Activated CD8-positive, alpha-beta memory T cell treated with anti-CD3 and anti-CD28 coated beads for 4 hours (primary cell): ENCODE data around the gene UBR4.
"Not testable (repeated sequence)": the region's sequence is repeated elsewhere in the genome, so short reads cannot be mapped to it uniquely, and the experiment has no call there.

ENCODE experiments used
- DNase-seq, 2 donors: peaks; one replicate each; pipeline ENCODE4 v3.0.0-alpha.2; 2020; ENCODE audit warnings: low read depth in 2 of 2

The UBR4 gene

GRCh38 chr1:19191811-19192210 lies 18.3 kb downstream of the UBR4 start:
- no peak for DNase-seq

GRCh38 chr1:19190468-19190867 lies 19.6 kb downstream of the UBR4 start:
- DNase-seq, result no peak

- no peak for DNase-seq
Observed at GRCh38 chr1:19189270-19189669, 20.8 kb downstream of the UBR4 start.

- DNase-seq, result no peak
Observed at GRCh38 chr1:19187852-19188251, 22.2 kb downstream of the UBR4 start.

- no peak for DNase-seq
Observed at GRCh38 chr1:19186001-19186400, 24.1 kb downstream of the UBR4 start.

- no peak for DNase-seq
Observed at GRCh38 chr1:19182223-19182622, 27.8 kb downstream of the UBR4 start.

GRCh38 chr1:19180265-19180657 lies 29.8 kb downstream of the UBR4 start:
- DNase-seq, result not testable (repeated sequence)

GRCh38 chr1:19179597-19180264 lies 30.3 kb downstream of the UBR4 start:
- peak in 1 of 2 donors; percentile 4 for DNase-seq

- no peak for DNase-seq
Observed at GRCh38 chr1:19178734-19179398, 31.2 kb downstream of the UBR4 start.

GRCh38 chr1:19177811-19178210 lies 32.3 kb downstream of the UBR4 start:
- no peak for DNase-seq

- no peak for DNase-seq
Observed at GRCh38 chr1:19169642-19170041, 40.4 kb downstream of the UBR4 start.

GRCh38 chr1:19167140-19167539 lies 42.9 kb downstream of the UBR4 start:
- DNase-seq, result no peak

GRCh38 chr1:19166066-19166465 lies 44.0 kb downstream of the UBR4 start:
- DNase-seq, result no peak

- no peak for DNase-seq
Observed at GRCh38 chr1:19165501-19165900, 44.6 kb downstream of the UBR4 start.

- no peak for DNase-seq
Observed at GRCh38 chr1:19164274-19165015, 45.6 kb downstream of the UBR4 start.

- DNase-seq, result no peak
Observed at GRCh38 chr1:19163261-19163660, 46.8 kb downstream of the UBR4 start.

- no peak for DNase-seq
Observed at GRCh38 chr1:19160831-19161230, 49.2 kb downstream of the UBR4 start.

GRCh38 chr1:19157653-19158052 lies 52.4 kb downstream of the UBR4 start:
- no peak for DNase-seq

- DNase-seq, result no peak
Observed at GRCh38 chr1:19156676-19157075, 53.4 kb downstream of the UBR4 start.

- DNase-seq, result no peak
Observed at GRCh38 chr1:19154876-19155275, 55.2 kb downstream of the UBR4 start.

- DNase-seq, result no peak
Observed at GRCh38 chr1:19153169-19153568, 56.9 kb downstream of the UBR4 start.

GRCh38 chr1:19151537-19151936 lies 58.5 kb downstream of the UBR4 start:
- DNase-seq, result no peak

- DNase-seq, result no peak
Observed at GRCh38 chr1:19149736-19150135, 60.3 kb downstream of the UBR4 start.
